HG03135 (cell line): ENCODE measurements around the gene TMEM30B.
A peak's percentile ranks its signal among the peaks of the same experiment; 100 is the strongest.

ENCODE experiments used
- ATAC-seq: cut with Tn5 transposase; IDR thresholded peaks from one replicate; pipeline ENCODE4 v1.9.1; 2021; ENCODE audit warnings: mild to moderate bottlenecking, moderate library complexity; ENCODE audit not compliant: unreplicated experiment

Gene TMEM30B

GRCh38 chr14:61300209-61300608 is 19.1 kb upstream of the TMEM30B start:
- ATAC-seq, result no peak

- no peak for ATAC-seq
Measured at GRCh38 chr14:61298824-61299223, 17.7 kb upstream of the TMEM30B start.

GRCh38 chr14:61297581-61297980 is 16.4 kb upstream of the TMEM30B start:
- ATAC-seq, result no peak

- ATAC-seq, result no peak
Measured at GRCh38 chr14:61296719-61297502, 15.8 kb upstream of the TMEM30B start.

GRCh38 chr14:61296151-61296550 is 15.0 kb upstream of the TMEM30B start:
- no peak for ATAC-seq

GRCh38 chr14:61290701-61291100 is 9.6 kb upstream of the TMEM30B start:
- ATAC-seq, result no peak

GRCh38 chr14:61288720-61289119 is 7.6 kb upstream of the TMEM30B start:
- ATAC-seq, result no peak

- ATAC-seq, result no peak
Measured at GRCh38 chr14:61288228-61288627, 7.1 kb upstream of the TMEM30B start.

- no peak for ATAC-seq
Measured at GRCh38 chr14:61287196-61287595, 6.1 kb upstream of the TMEM30B start.

GRCh38 chr14:61285364-61285763 is 4.2 kb upstream of the TMEM30B start:
- ATAC-seq, result no peak

GRCh38 chr14:61284001-61284400 is 2.9 kb upstream of the TMEM30B start:
- ATAC-seq, result no peak

- no peak for ATAC-seq
Measured at GRCh38 chr14:61282746-61283145, 1.6 kb upstream of the TMEM30B start.

- ATAC-seq, result no peak
Measured at GRCh38 chr14:61281948-61282275, 774 bp upstream of the TMEM30B start.

- ATAC-seq, result no peak
Measured at GRCh38 chr14:61280526-61281185, 482 bp downstream of the TMEM30B start.

GRCh38 chr14:61280092-61280525 is 1.0 kb downstream of the TMEM30B start:
- ATAC-seq, result no peak

- ATAC-seq, result no peak
Measured at GRCh38 chr14:61279082-61279481, 2.1 kb downstream of the TMEM30B start.

GRCh38 chr14:61277784-61278183 is 3.4 kb downstream of the TMEM30B start:
- no peak for ATAC-seq

GRCh38 chr14:61277232-61277631 is 3.9 kb downstream of the TMEM30B start:
- ATAC-seq, result no peak

- ATAC-seq, result no peak
Measured at GRCh38 chr14:61271552-61271951, 9.6 kb downstream of the TMEM30B start.

- no peak for ATAC-seq
Measured at GRCh38 chr14:61270714-61271113, 10.4 kb downstream of the TMEM30B start.

GRCh38 chr14:61269321-61270083 is 11.6 kb downstream of the TMEM30B start:
- peak; percentile 86 for ATAC-seq

- no peak for ATAC-seq
Measured at GRCh38 chr14:61268812-61269211, 12.3 kb downstream of the TMEM30B start.
